ENCODE measurements around the gene ERO1A.
"Not testable (repeated sequence)": the region's sequence is repeated elsewhere in the genome, so short reads cannot be mapped to it uniquely, and the experiment has no call there.

ERO1A gene, protein sequence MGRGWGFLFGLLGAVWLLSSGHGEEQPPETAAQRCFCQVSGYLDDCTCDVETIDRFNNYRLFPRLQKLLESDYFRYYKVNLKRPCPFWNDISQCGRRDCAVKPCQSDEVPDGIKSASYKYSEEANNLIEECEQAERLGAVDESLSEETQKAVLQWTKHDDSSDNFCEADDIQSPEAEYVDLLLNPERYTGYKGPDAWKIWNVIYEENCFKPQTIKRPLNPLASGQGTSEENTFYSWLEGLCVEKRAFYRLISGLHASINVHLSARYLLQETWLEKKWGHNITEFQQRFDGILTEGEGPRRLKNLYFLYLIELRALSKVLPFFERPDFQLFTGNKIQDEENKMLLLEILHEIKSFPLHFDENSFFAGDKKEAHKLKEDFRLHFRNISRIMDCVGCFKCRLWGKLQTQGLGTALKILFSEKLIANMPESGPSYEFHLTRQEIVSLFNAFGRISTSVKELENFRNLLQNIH

DNA sequence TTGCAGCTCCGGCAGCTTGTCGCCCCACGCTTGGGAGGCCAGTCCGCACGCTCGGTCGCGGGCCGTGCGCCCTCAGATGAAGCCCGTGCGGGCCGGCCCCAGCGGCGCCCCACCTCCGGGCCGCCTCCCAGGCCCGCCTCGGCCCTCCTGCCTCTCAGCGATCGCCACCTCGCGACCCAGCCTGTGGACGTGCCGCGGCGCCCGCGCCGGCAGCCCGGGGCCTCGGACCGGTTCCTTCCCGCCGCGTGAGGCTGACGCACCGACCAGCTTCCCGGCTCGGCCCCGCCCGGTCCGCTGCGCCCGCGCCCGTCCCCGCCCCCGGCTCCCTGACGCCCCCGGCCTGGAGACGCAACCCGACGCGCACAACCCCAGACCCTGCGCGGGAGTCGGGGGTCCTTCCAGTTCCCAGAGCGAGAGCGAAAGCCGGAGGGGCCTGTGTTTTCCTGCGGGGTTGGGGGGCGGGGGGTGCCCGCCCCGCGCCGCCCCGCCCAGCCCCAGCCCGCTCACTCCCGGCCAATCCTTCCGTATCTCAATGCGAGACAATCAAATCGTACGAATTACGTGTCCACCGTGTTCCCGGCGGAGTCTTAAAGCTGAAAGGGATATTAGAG is at the start of gene ERO1A:
Gene ERO1A, minus strand, starts transcription at position 78 of the 611 bp plus-strand sequence. Its CDS starts 77 bp downstream, at position 1.
- DNase-seq (ENCODE audit: low read depth in 2 of 2) = peak; percentile 15 to 42

DNA sequence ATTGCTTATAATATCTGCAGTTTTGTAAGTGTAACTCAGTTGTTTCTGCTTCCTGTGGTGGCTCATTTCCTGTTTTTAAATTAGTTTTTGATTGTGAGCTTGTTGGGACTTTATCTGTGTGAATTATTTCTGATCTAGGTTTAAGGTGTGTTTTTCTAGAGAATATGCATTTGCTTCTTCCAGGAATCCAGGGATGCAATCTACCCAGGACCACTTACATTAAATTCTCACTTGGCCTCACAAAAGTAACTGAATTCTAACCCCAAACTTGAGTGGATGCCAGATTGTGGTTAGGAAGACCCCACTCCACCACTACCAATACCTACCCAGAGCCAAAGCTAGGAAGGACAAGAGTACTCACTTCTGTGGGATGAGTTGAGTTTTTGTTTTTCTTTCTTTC is 46.5 kb upstream of the ERO1A start:
- DNase-seq (ENCODE audit: low read depth in 2 of 2) = no peak

DNA sequence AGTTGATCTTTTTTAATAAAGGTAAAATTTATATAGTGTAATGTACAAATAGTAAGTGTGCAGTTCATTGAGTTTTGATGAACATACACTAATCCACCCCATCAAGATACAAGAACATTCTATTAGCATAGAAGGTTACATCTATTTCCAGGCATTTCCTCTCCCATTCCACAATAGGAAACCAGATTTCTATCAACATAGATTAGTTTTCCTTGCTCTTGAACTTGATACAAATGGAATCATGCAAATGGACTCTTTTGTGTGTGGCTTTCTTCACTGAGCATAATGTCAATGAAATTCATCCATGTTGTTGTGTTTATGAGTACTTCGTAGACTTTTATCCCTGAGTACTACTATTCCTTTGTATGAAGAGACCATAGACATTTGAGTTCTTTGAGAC is 45.4 kb upstream of the ERO1A start:
- DNase-seq (ENCODE audit: low read depth in 2 of 2) = no peak

DNA sequence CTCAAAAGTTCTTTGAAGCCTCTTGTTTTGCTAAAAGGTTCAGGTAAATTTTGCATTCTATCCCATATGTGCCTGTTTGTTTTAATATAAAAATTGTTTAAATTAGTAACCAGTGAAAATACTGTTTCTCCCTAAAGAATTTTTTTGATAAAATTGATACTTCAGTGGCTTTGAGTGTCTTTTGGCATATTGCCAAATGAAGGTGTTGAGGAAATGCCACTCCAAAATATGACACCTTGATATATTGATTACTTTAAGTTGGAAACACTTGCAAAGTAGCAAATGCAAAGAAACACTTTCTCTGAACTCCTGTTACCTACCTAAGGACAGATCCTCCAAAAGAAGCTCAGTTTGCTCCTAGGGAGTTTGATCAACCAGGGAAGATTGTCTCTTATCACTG is 43.1 kb upstream of the ERO1A start:
- DNase-seq (ENCODE audit: low read depth in 2 of 2) = no peak

DNA sequence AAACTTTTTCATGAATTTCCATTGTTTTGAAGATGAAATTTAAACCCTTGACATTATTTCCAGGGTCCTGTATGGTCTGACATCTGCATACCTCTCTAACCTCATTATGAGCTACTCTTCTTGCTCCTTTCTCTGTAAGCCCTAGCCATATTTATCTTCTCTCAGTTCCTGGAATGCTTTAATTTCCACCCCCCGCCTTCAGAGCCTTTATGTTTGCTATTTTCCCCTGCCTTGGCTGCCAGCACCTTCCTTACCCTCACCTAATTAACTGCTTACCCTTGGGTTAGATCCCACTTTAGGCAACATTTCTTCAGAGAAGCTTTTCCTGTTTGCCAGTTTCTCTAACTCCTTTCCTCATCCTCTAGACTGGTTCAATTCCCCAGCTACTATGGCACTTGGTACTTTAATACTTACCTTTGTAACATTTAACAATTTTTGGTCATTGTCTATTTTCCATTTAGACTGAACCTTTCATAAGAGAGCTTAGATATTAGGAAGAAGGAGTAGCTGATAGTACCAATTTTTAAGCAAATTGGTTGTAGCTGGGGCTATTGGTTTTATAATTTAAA is 40.6 kb upstream of the ERO1A start:
- no peak for DNase-seq (ENCODE audit: low read depth in 2 of 2)

DNA sequence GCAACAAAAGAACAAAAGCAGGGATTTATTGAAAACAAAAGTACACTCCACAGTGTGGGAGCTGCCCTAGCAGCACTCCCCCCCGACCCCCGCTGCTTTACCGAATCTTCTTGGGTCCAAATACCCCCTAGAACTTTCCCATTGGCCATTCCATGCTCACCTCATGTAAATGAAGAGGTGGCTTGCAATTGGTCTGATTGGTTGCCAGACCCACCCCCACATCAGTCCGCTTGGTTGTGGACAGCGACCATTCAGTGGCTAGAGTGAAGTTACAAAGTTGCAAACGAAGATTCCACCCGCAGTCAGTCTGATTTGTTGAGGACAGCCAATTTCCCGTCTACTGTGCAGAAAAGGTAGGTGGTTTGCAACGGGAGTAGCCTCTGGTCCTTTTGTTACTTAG is 38.5 kb upstream of the ERO1A start:
- DNase-seq (ENCODE audit: low read depth in 2 of 2) = no peak

DNA sequence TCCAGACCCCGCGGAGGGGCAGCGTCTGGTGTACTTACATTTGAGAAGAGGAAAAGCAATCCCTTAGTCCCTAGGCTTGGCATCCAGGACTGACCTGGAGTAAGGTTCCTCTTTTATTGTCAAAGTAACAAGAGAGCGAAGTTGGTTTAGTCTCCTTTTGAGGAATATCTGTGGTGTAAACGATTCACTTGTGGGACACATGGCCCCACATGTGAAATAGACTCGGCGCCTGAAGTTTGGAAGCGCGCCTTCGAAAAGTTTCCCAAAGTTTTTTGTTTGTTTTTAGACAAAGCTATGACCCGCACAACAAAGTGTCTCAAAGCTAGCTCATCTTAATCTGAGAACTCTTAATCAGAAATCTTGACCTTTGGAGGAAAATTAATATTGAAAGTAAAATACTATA is 35.4 kb upstream of the ERO1A start:
- no peak for DNase-seq (ENCODE audit: low read depth in 2 of 2)

DNA sequence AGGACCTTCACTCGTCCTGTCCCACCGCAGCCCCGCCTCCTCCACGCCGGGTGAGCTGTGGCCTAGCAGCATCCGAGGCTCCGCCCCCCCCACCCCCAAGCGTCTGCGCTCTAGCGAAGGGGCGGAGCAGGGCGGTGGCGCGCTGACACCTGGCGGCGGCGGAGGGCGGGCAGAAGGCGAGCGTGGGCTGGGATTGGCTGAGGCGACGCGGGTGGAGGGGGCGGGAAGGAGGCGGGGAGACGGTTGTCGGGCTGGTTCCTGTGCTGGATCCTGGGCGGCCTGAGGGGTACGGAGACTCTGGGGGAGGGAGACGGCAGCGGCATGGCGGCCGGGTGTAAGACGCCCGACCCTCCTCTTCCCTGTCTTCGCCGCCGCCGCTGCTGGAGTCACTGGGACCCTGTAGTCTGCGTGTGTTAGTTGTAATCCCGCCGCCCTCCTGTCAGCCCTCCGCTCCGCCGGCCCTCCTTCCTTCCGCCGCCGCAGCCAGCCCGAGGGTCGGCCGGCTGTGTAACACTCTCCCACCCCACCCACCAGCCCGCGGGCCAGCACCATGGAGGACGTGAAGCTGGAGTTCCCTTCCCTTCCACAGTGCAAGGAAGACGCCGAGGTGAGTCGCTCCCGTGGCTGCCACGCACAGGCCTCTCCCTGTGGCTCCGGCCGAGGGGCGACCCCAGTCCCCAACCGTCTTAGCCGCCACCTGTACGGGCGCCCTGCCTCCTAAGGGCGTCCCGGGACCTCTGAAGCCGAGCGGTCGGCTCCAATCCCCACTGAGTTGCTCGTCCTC is 34.8 kb upstream of the ERO1A start, which contains the start of gene STYX:
Gene STYX, plus strand, starts transcription at position 242 of the 784 bp plus-strand sequence. Its CDS starts 309 bp downstream, at position 551.
- DNase-seq (ENCODE audit: low read depth in 2 of 2) = peak; percentile 95 to 98

DNA sequence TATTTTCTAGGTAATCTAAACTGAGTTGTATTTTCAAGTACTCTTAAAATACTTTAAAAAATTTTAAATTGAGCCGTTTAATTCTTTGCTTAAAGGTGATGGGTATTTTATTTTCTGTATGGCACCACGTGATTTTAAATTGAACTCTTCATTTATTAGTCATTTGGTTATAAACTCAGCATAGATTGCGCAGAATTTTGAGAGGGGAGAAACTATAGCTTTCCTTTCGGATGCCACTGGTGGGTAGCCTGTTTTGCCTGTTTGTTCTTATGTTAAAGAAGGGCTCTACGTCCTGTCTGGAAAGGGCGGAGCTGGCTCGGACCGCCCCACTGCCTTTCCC is 34.2 kb upstream of the ERO1A start:
- DNase-seq (ENCODE audit: low read depth in 2 of 2) = no peak

DNA sequence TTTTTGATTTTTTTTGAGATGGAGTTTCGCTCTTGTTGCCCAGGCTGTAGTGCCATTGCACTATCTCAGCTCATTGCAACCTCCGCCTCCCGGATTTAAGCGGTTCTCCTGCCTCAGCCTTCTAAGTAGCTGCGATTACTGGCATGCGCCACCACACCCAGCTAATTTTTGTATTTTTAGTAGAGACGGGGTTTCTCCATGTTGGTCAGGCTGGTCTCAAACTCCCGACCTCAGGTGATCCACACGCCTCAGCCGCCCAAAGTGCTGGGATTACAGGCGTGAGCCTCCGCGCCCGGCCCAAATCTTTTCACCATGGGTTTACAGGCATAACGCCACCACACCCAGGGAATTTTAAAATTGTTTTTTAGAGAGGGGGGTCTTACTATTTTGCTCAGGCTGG is 33.7 kb upstream of the ERO1A start:
- DNase-seq (ENCODE audit: low read depth in 2 of 2) = not testable (repeated sequence)

DNA sequence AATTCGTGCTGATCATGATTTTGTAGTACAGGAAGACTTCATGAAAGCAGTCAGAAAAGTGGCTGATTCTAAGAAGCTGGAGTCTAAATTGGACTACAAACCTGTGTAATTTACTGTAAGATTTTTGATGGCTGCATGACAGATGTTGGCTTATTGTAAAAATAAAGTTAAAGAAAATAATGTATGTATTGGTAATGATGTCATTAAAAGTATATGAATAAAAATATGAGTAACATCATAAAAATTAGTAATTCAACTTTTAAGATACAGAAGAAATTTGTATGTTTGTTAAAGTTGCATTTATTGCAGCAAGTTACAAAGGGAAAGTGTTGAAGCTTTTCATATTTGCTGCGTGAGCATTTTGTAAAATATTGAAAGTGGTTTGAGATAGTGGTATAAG is 32.2 kb upstream of the ERO1A start:
- DNase-seq (ENCODE audit: low read depth in 2 of 2) = not testable (repeated sequence)

DNA sequence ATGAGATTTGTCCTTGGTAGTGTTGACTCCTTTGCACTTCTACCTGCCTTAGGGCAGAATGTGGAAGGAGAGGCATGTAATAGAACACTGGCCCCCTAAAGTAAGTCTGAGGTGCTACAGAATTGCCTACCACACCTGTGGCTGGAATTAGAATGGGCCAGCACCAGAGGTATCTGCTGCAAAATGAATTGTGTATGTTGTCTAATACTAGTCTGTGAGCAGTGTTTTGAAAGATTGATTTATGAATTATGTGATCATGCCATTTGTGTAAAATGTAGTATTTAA is 28.9 kb upstream of the ERO1A start:
- DNase-seq (ENCODE audit: low read depth in 2 of 2) = no peak

DNA sequence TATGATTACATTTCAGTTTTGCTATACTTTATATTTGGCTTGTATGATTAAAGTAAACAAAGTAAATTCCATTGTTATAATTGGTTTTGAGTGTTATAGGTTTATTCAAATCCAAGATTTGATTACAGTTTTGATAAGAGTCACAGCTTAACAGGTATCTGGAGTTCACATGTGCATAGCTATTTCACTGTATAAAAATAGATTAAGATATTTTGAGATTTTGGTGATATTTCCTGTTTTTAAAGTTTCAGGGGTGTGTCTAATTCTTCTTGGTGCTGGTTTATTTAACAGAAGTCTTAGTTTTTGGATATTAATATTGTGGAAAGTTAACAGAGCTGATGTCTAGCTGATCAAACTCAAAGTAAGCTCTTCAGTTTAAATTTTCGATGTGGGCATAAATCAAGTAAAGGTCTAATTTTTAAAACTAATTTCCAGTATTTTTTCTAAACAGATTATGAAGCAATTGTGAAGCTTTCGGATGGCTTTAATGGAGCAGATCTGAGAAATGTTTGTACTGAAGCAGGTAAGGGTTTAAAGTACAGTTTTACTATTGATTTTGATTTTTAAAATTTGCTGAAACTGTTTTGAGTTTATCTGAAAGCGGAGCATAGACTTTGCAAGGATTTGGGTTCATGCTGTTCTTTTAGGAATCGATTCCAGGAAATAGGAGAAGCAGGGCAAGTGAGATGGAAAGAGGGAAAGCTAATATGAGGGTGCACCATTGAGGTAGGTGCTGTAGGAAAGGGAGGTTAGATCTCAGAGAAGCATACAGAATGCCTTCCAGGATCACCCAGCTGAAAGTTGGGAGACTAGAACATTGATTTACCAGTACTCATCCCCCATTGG is 28.4 kb upstream of the ERO1A start:
- DNase-seq (ENCODE audit: low read depth in 2 of 2) = no peak

DNA sequence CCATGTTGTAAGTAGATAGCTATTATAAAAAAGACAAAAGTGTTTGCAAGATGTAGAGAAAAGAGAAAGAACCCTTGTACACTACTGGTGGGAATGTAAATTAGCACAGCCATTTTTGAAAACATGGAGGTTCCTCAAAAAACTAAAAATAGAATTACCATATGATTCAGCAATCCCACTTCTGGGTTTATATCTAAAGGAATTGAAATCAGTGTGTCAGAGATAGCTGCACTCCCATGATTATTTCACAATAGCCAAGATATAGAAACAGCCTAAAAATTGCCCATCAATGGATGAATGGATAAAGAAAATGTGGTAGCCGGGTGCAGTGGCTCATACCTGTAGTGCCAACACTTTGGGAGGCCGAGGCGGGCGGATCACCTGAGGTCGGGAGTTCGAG is 20.8 kb upstream of the ERO1A start:
- no peak for DNase-seq (ENCODE audit: low read depth in 2 of 2)

DNA sequence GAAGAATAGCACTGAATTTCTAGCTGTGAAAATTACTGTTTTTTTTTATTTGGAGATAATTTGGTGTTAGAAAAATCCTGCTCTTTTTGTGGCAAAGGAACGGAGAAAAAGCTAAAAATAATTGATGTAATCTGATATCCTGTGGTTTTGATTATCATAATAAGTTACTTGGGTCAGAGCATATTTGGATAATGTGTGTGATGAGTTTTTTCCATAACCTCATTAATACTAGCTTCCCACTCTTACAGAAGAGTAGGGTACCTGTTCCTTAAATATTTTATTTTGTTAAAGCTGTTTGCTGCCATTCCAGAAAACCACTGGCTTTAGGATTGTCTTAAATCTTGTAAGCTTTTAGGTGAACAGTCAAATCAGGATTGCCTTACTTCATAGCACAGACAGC is 16.3 kb upstream of the ERO1A start:
- DNase-seq (ENCODE audit: low read depth in 2 of 2) = no peak

DNA sequence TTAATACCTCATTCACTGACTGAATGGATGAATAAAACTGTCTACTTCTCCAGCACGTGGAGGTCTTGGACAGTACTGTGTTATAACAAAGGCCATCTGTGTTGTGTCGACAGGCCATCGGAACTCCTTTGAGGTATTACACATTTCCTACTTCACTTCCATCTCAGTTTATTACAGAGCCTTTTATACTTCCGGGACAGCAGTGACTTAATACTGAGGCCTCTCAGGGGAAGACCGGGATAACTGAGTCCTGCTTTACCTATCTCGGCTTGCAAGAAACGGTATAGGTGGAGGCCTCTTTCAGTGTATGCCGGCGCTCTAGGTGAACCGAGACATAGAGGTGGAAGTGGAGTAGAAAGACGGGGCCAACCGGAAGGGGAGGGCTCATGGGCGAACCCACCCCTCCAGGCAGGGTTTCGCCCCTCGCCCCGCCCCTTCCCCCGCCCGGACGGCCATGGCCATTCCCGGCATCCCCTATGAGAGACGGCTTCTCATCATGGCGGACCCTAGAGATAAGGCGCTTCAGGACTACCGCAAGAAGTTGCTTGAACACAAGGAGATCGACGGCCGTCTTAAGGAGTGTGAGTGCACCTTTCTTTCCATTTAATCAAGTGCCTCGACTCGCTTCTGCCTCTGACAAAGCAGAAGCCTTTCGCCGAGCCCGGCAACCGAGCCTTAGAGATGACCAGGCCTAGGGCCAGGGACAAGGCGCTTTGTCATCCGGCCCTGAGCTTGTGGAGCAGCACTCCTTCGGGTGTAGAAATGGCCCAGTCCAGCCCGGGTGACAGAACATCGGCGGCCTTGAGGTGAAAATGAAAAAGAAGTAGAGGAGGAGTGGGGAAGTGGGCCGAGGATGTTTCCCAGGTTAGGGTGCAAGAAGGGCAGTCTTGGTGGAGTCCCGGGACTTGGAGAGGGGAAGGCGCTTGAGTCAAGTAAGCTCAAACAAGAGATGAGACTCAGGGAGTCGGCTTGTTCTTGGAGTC is 11.7 kb upstream of the ERO1A start, which contains the start of gene PSMC6:
Gene PSMC6, plus strand, starts transcription at position 477 of the 983 bp plus-strand sequence. Its CDS starts 20 bp downstream, at position 497.
- peak; percentile 87 to 93 for DNase-seq (ENCODE audit: low read depth in 2 of 2)

DNA sequence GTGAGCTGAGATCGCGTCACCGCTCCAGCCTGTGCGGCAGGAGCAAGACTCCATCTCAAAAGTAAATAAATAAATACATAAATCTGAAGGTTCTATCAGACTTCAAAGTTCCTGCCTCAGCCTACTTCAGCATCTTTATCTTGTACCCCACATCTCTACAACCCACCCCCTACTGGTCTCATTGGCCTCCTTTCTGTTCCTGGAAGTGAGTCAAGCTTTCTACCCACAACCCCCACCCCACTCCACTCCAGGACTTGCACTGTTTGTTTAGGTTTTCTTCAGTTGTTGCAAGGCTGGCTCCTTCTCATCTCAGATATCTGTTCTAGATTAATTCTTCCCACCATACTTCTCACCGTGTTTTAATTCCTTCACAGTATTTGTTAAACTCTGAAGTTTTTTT is 10.9 kb upstream of the ERO1A start:
- DNase-seq (ENCODE audit: low read depth in 2 of 2) = peak in 1 of 2 donors; percentile 30

DNA sequence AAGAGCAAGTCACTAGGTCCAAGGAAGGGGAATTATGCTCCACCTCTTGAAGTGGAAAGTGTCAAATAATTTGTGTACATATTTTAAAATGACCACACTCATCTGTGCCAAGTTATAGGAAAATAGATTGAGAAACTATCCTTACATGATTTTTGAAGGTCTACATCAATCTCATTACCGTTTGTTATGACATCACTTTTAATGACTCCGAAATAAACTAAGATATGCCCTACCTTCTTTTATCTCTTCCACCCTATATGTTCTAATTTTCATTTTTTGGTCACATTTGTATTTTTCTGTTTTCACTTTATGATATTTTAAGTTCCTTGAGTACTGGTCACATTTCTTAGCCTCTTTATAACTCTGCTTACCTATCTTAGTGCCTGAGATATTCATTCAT is 8.3 kb upstream of the ERO1A start:
- DNase-seq (ENCODE audit: low read depth in 2 of 2) = no peak

DNA sequence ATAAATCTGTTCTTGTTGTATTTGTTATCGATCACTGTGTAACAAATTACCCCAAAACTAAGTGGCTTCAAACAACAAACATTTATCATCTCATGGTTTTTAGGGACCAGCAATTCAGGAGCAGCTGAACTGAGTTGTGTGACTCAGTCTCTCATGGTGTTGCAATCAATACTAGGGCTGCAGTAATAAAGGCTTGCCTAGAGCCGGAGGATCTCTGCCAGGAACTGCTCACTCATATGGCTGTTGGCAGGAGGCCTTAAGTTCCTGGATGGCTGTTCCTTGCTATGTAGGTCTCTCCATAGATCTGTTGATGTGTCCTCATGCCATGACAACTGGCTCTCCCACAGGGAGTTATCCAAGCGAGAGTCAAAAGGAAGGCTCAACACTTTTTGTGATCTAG is 7.9 kb upstream of the ERO1A start:
- no peak for DNase-seq (ENCODE audit: low read depth in 2 of 2)

DNA sequence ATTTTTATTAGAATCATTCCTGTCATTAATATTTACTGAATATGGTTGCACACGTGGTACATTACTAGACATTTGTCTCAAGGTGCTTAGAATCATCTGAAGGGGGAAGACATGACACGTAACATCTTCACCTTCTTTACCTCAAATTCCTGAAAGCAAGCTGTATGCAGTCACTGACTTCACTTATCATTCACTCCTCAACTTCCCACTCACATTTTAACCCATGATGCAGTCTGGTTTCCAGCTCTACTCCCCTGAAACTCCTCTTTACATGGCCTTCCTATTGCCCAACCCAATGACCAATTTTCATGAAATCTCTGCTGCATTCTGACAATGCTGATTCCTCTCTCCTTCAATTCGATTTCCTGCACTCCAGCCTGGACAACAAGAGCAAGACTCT is 5.9 kb upstream of the ERO1A start:
- no peak for DNase-seq (ENCODE audit: low read depth in 2 of 2)

Data from stimulated activated CD8-positive, alpha-beta memory T cell treated with anti-CD3 and anti-CD28 coated beads, Interleukin-2, amount 100 ng/mL, for 1 hour (primary cell).